Erythroblast (primary cell): ENCODE results near the gene TUBA1C.

ENCODE experiments used
- GATA1 ChIP-seq: IDR thresholded peaks from 2 replicates; pipeline ENCODE4 v1.6.1; 2011; ENCODE audit warnings: low read depth, mild to moderate bottlenecking, control low read depth, low read length, moderate library complexity
- POLR2A ChIP-seq: IDR thresholded peaks from 2 replicates; pipeline ENCODE4 v1.6.1; 2011; ENCODE audit warnings: mild to moderate bottlenecking, low read length

- TF ChIP-seq POLR2A (peak; percentile 94), GATA1 (no peak)
These were observed 58.0 kb downstream of the TUBA1C start, which contains the start of gene TROAP for GRCh38 chr12:49322708-49323523.
